CD4-positive, alpha-beta T cell treated with Interleukin-6 at 100 ng/mL for 8 hours (primary cell): ENCODE measurements around the gene RDH12.
"Not testable (repeated sequence)": the region's sequence is repeated elsewhere in the genome, so short reads cannot be mapped to it uniquely, and the experiment has no call there.

Source experiments
- DNase-seq: peaks from one replicate; pipeline ENCODE4 v3.0.0-alpha.2; 2020; ENCODE audit warnings: mixed read lengths, low spot score

RDH12 gene

DNA sequence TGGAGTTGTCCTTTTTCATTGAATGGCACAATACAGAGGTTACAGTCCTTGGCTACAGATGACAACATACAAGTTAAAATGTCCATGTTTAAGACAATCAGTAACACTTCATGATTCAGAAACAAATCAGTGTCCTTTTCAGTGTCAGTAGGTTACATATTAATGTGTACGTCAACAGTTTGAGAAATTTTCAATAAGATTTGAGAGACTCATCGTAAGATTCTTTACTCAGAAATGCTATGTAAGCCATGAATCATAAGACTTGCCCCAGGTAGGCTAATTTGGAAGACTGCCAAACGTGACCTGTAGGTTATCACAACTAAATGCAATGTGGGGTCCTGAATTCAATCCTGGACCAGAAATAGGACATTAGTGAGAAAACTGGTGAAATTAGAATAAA is 3.5 kb downstream of the RDH12 start:
- no peak for DNase-seq

DNA sequence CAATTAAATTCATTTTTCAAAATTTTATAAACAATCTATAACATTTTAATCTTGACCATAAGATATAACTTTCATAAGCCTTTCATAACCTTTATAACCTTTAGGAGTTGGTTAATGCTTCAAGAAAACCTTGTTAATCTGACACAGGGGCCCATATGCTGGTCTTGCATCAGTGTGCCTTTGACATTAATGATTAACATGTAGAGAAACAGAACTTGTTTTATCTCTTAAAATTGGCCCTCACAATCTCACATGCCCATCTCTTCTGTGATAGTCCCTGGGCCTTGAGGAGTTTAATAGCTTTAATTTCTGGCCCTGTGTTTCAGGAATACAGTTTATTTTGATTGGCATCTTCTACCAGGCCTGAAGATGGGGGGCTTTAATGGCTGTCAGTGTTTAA is 7.7 kb downstream of the RDH12 start:
- not testable (repeated sequence) for DNase-seq

DNA sequence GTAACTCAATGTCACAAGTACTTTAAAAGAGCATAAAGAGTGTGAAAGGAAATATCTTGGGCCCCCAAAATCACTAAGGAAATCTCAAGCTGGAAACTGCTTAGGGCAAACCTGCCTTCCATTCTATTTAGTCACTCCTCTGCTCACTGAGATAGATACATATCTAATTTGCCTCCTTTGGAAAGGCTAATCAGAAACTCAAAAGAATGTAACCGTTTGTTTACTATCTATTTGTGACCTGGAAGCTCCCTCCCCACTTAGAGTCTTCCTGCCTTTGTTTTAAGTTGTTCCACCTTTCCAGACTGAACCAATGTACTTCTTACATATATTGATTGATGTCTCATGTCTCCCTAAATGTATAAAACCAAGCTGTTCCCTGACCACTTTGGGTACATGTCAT is 8.1 kb downstream of the RDH12 start:
- not testable (repeated sequence) for DNase-seq

DNA sequence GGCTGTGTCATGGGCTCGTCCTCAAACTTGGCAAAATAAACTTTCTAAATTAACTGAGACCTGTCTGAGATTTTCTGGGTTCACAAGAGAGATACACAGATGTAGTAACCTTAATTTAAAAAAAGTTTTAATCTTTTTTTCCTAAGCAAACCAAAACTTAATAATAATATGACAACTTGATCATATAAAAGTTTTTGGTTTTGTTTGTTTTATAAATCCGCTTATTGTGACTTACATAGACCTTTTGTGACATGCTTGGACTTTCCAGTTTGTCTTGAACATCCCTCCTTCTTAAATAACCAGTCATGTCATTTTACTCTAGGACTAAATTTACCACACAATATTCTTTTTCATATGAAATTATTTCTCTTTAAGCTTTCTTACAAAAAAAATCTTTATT is 8.5 kb downstream of the RDH12 start:
- no peak for DNase-seq

DNA sequence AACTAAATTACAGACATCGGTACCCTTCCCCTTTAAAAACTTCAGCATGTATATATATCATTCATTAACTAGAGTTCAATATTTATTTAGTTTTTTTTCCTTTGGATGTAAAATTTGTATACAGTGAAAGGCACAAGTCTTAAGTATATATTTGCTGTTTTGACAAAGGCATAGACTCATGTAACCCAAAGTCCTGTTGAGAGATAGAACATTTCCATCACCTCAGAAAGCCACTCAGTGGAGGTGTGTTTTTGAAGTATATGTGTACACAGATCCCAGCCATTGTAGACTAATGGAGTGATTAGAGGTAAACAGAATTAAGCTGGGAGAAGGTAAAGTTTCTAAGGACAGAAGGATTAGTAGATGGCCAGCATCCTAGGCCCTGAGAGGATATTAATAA is 15.4 kb downstream of the RDH12 start:
- no peak for DNase-seq

DNA sequence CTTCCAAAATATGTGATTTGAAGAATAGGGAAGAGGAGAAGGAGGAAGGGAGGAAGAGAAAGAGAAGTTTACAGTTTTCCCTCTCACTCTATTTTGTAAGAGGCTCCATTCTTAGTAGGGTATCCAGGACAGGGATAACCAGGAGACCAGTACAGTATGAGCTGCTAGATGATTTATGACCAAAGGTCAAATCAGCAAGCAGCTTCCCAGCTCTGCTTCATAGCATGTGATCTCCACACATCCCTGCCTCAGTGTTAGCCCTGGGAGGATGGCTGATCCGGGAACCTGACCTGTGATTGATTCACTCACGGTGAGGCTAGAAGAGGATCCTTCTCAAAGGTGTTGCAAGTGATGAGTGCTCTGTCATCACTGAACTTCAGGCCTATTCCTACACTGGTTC is 16.6 kb downstream of the RDH12 start:
- DNase-seq: no peak

DNA sequence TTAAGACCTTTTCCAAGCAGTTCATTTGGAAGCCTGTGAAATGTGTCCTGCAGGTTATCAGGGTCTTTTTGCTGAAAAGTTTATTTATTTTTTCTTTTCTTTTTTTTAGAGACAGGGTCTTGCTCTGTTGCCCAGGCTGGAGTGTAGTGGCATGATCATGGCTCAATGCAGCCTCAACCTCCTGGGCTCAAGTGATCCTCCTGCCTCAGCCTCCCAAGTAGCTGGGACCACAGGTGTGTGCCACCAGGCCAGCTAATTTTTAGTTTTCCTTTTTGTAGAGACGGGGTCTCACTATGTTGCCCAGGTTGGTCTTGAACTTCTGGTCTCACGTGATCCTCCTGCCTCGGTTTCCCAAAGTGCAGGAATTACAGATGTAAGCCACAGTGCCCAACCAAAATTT is 17.7 kb downstream of the RDH12 start:
- not testable (repeated sequence) for DNase-seq

DNA sequence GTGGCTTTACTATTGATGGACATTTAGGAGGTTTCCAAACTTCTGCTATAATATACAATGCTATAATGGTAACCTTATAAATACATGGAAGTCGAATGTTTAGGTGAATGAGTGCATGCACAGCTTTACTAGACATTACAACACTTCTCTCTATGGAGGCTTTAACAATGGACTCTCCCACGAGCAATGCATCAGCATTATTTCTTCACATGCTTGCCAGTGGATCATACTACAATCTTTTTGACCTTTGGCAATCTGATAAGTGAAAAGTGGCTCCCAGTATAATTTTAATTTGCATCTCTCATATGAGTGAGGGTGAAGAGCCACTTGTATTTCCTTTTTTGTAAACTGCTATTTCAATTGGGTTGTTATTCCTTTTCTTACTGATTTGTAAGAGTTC is 18.2 kb downstream of the RDH12 start:
- DNase-seq: no peak

DNA sequence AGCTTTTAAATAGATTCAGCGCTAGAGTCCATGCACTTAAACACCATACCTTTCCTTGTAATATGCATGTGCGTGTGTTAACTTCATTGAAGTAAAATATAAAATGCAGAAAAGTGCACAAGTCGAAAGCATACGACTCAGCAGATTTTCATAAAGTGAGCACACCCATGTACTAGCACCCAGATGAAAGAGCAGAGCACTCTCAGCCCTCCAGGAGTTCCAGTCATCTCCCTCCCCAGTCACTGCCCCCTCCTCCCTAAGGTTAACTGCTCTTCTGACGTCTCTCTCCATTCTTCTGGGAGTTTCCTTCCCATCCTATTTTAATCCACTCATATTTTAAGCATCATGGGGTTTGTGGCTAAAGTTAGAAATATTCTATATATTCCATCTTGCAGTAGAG is 20.2 kb downstream of the RDH12 start:
- DNase-seq: no peak

DNA sequence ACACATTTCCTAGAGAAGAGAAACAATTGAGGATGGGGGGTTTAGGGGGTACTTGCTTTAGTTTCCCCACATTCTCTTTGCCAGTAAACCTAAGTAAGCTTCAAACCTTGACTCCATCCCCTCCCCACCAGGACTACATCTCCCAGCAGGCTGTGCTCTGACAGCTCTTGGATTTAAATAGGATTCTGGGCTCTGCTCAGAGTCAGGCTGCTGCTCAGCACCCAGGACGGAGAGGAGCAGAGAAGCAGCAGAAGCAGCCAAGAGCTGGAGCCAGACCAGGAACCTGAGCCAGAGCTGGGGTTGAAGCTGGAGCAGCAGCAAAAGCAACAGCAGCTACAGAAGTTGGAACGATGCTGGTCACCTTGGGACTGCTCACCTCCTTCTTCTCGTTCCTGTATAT is 20.6 kb downstream of the RDH12 start:
- DNase-seq: no peak

DNA sequence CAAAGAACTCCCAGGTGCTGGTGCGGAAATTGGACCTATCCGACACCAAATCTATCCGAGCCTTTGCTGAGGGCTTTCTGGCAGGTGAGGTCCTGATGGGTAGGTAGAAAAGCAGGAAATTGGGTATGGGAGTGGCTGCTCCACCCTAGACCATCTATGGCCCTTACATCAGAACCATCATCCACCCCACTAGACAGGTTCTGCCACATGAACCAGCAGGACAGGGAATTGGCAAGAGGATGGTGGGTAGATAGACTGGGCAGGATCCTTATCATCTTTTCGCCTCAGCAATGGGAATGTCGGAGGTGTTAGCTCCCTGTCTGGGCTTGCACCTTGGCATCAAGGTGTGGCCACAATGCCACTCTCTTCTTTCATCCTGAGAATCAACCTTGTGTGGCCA is 23.5 kb downstream of the RDH12 start:
- no peak for DNase-seq

DNA sequence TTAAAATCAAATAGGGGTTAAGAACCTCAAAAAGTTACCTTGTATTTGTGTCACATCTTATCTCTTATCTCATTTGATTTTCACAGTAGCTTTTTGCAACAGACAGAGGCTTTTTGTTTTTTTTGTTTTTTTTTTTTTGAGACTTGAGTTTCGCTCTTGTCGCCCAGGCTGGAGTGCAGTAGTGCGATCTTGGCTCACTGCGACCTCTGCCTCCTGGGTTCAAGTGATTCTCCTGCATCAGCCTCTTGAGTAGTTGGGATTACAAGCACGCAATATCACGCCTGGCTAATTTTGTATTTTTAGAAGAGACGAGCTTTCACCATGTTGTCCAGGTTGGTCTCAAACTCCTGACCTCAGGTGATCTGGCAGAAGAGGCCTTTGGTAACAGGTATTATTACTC is 25.7 kb downstream of the RDH12 start:
- DNase-seq: no peak

DNA sequence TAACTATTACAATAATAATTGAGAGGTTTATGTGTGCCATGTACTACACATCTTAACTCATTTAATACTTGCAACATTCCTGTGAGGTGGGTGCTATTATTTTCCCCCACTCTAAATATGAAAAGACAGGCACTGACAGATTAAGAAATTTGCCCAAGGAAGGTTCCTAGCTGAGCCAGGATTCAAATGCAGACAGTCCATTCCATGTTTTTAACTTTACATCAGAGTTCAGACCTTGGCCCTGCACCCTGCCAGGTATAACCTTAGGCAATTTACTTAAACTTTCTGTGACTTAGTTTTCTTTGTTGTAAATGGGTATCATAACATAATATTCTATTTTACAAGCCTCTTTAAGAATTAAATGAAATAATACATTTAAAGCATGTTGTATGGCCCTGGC is 26.6 kb downstream of the RDH12 start:
- no peak for DNase-seq

DNA sequence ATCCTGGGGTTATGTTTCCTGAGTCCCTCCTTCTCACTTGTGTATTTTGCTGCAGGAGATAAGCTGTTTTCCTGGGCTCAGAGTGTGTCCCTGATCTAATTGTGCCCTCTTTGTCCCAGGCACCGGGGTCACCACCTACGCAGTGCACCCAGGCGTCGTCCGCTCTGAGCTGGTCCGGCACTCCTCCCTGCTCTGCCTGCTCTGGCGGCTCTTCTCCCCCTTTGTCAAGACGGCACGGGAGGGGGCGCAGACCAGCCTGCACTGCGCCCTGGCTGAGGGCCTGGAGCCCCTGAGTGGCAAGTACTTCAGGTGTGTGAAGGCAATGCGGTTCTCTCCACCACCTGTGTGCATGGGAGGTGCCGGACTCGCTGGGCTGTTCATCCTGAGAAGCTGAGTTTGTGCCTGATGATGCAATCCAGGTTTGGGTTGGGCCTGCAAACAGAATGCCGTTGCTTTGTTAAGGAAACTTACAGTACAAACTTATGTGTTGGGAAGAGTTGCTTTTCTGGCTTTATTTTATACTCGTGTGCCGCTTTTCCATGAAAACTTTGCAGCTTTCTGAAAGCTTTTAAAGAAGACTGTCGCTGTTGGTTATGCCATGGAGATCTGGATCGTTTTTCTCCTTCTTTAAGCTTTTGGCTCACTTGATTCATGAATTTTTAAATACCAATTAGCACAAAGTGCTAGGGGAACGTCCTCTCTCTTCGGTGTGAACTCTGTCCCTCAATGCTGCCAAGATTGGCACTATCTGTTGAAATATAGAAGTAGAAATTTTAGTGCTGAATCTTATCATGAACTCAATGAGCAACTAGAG is 27.6 kb downstream of the RDH12 start:
- DNase-seq: no peak

DNA sequence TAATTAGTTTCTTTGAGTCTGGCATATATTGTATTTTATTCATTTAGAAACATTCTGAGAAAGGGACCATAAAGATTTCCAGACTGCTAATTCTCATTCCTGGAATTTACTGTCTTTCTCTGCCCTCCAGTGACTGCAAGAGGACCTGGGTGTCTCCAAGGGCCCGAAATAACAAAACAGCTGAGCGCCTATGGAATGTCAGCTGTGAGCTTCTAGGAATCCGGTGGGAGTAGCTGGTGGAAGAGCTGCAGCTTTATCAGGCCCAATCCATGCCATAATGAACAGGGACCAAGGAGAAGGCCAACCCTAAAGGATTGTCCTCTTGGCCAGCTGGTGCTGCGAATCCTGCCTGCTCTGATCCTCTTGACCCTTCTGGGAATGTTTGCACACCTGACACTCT is 31.9 kb downstream of the RDH12 start:
- DNase-seq: no peak

DNA sequence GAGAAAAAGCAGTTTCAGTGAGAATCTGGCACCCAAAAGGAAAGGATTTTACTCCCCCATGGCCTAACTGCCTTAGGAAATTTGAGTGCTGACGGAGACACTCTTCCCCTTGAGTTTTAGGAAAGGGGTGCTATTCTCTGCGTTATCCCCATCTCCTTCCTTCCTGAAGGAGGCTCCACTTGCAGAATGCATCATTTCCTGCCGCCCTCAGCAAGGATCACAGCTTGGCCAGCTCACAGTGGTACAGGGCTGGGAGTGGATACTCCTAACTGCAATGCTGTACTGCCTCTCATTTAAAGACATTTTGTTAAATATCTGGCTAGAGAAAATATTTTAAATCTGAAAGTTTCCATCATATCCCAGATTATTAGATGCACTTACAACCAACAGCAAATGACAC is 33.0 kb downstream of the RDH12 start:
- DNase-seq: no peak

DNA sequence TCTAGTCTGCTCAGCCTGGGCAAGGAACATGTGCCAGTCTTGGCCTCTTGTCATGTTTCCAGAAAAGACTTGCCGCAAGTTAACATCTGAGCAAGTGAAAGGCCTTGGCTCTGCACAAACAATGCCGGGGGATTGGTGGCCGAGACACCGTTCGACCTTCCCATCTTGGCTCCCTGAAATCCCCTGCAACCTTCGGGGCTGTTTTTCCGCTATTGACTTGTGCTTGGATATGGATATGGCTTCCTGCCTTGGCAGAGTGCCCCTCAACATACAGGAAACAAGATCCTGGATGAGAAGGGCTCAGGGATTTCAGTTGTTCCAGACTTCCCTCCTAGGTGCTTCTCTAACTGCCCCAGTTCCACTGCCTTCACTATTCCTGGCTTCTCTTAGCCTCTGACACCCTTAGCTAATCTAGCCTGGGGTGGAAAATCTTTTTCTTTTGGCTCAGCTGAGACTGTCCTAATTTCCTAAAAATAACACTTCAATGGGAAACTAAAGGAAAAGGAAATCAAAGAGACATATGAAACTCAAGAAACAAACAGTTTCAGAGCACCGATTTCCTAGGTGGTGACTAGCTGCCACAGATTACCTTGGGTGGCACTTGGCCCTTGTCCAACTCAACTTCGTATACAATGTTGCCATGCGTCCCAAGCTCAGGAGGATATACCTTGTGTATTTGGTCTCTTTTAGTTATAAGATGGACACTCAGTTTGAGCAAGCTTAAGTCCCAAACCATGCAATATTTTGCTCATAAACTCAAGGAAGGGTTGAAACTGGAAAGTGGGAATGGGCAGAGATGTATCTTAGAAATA is 33.9 kb downstream of the RDH12 start:
- DNase-seq: no peak

DNA sequence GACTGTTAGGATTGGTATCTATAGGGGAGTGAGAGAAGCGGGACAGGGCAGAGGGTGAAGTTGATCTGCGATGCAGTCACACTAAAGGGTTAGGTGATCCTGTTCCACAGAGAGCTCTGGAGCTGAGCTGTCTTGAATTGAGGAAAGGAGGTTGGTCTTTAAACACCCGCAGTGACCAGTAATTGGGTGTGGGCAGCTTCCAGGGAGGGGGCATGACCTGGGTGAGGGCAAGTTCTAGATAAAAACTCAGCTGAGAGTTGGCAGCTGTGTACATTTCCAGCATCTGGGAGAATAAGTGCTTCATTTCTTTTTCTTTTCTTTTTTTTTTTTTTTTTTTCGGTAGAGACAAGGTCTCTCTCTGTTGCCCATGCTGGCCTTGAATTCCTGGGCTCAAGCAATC is 35.1 kb downstream of the RDH12 start:
- DNase-seq: no peak

DNA sequence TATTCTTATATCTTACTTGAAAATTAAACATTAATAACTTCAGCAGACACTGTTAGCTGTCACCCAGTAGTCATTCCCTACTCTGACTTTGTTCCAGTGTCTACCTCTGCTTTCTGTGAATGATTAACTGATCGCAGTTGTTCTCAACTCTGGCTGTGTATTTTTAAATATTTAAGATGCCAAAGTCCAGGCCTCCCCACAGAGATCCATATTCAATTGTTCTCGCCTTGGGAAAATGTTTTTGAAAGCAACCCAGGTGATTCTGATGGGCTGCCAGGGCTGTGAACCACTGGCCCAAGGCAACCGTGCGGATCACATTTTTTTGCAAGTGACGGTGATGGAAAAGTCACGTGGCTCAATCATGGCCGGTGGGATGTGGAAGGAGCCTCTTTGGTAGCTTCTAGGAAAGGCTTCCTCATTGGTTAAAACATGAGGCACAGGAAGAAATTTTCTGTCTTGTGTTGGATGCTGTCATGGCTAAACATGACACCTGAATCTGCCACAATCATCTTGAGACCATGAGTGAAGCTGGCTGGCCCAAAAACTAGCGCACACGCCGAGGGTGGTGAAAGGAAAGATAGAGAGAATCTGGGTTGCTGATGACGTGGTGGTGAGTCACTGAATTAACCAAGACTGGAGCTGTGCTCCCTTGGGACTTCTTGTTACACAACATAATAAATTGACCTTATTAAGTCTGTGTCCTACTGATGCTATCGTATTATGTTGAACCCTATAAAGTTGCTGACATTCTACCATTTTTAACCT is 37.2 kb downstream of the RDH12 start:
- no peak for DNase-seq

DNA sequence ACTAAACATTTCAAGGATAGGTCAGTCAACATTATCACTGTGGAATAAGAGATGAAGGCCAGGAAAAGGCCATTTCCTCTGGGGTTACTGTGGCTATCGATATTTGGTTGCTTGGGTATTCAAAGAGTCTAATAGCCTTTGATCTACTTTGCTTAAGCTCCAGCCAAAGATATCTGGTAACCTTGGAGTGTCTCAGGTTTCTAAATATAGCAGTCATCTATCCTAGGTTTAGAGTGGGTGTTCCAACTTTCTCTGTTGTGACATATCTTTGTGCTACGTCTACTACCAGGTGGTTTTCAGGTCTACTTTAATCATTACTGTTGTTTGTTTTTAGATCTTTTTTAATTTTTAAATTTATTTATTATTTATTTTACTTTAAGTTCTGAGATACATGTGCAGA is 42.4 kb downstream of the RDH12 start:
- DNase-seq: no peak

DNA sequence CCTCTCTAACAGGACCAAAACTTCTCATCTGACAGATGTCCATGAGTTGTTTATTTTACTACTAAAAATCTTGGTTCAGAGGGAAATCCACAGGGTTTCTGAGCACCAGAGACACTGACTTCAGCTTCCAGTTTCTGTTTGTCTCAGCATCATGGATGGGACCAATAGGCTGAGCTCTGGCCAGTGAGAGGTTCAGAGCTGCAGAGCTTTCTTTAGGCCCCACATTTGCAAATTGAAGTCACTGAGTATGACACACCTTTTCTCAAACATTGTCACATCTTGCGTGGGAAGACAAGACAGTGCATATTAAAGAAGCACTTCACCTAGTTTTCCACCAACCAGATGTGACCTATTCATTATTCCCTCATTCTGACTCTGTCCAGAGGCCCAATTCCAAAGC is 45.2 kb downstream of the RDH12 start:
- no peak for DNase-seq

DNA sequence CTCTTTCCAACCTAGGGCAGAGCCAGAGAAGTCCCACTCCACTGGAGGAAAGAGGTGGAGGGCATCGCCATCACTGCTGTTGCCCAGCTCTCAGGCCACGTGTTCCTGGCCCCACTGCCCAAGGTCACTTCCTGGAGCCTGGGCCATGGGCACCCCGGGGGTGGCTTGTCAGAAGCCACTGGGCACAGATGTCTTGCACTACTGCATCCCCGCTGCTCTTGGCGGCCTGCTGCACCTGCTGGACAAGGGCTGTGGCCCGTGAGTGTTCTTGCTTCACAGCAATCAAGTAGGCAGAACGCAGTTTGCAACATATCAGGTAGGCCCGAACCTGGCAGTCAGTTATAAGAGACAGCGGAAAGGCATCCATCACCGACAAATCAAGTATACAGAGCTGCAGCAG is 46.6 kb downstream of the RDH12 start:
- DNase-seq: no peak
